ENCODE data around the gene CDH10.

The CDH10 gene

GRCh38 chr5:24624872-24625271 lies 19.9 kb downstream of the CDH10 start:
- Histone ChIP-seq H3K27me3 (ENCODE audit: insufficient read depth, low read length, poor library complexity, severe bottlenecking) (no peaks in the 10 kb centered on the region), H2AFZ (ENCODE audit: low read length) (no peak overlapping the region), H3K9me3 (ENCODE audit: insufficient read depth, low read depth, low read length) (no peaks in the 10 kb centered on the region), H3K9me2 (replicated peaks; ENCODE audit: low read depth, low read length) (no peaks in the 10 kb centered on the region), H3F3A (ENCODE audit: low read depth) (no peaks in the 10 kb centered on the region), H4K20me1 (ENCODE audit: insufficient read depth, low read length, poor library complexity, severe bottlenecking) (no peaks in the 10 kb centered on the region), H3K4me3 (ENCODE audit: low read length, poor library complexity, severe bottlenecking) (no peak overlapping the region), H3K4me2 (ENCODE audit: low read depth, low read length, poor library complexity, severe bottlenecking) (no peak overlapping the region), H3K36me3 (ENCODE audit: insufficient read depth, low read length) (no peaks in the 10 kb centered on the region), H3K79me2 (ENCODE audit: insufficient read depth, low read length) (no peaks in the 10 kb centered on the region), H3K4me1 (ENCODE audit: insufficient read depth, low read length, poor library complexity, severe bottlenecking) (no peaks in the 10 kb centered on the region), H3K9ac (ENCODE audit: low read depth, low read length, poor library complexity, severe bottlenecking) (no peak overlapping the region)
- TF ChIP-seq CTCF (conservative IDR thresholded peaks at IDR 0.05; ENCODE audit: low read length) (no peak), EZH2phosphoT487 (IDR thresholded peaks at IDR 0.05; ENCODE audit: borderline replicate concordance) (no peak)

- no peaks in the 10 kb centered on the region for H4K20me1 ChIP-seq (ENCODE audit: insufficient read depth, low read length, poor library complexity, severe bottlenecking)
- H2AFZ ChIP-seq (ENCODE audit: low read length), result no peak overlapping the region; the same call in 1 of the 2 replicates
- H3K4me2 ChIP-seq (ENCODE audit: low read depth, low read length, poor library complexity, severe bottlenecking), result no peak overlapping the region
- H3K36me3 ChIP-seq (ENCODE audit: insufficient read depth, low read length), result no peaks in the 10 kb centered on the region
- H3K4me1 ChIP-seq (ENCODE audit: insufficient read depth, low read length, poor library complexity, severe bottlenecking), result no peaks in the 10 kb centered on the region
- H3K9ac ChIP-seq (ENCODE audit: low read depth, low read length, poor library complexity, severe bottlenecking), result no peak overlapping the region
- TF ChIP-seq CTCF (conservative IDR thresholded peaks at IDR 0.05; ENCODE audit: low read length) (no peak), EZH2phosphoT487 (IDR thresholded peaks at IDR 0.05; ENCODE audit: borderline replicate concordance) (no peak)
- H3F3A ChIP-seq (ENCODE audit: low read depth), result no peaks in the 10 kb centered on the region
- H3K9me3 ChIP-seq (ENCODE audit: insufficient read depth, low read depth, low read length), result no peaks in the 10 kb centered on the region
- H3K79me2 ChIP-seq (ENCODE audit: insufficient read depth, low read length), result no peaks in the 10 kb centered on the region
- no peaks in the 10 kb centered on the region for H3K9me2 ChIP-seq (replicated peaks; ENCODE audit: low read depth, low read length)
- no peaks in the 10 kb centered on the region for H3K27me3 ChIP-seq (ENCODE audit: insufficient read depth, low read length, poor library complexity, severe bottlenecking)
- H3K4me3 ChIP-seq (ENCODE audit: low read length, poor library complexity, severe bottlenecking), result no peak overlapping the region
Measured at GRCh38 chr5:24623624-24624023, 21.2 kb downstream of the CDH10 start.

GRCh38 chr5:24623031-24623430 lies 21.7 kb downstream of the CDH10 start:
- Histone ChIP-seq H4K20me1 (ENCODE audit: insufficient read depth, low read length, poor library complexity, severe bottlenecking) (no peaks in the 10 kb centered on the region), H3K79me2 (ENCODE audit: insufficient read depth, low read length) (no peaks in the 10 kb centered on the region), H3K9me2 (replicated peaks; ENCODE audit: low read depth, low read length) (no peaks in the 10 kb centered on the region), H3K27me3 (ENCODE audit: insufficient read depth, low read length, poor library complexity, severe bottlenecking) (no peaks in the 10 kb centered on the region), H3K9ac (ENCODE audit: low read depth, low read length, poor library complexity, severe bottlenecking) (no peak overlapping the region), H3K36me3 (ENCODE audit: insufficient read depth, low read length) (no peaks in the 10 kb centered on the region), H3K4me1 (ENCODE audit: insufficient read depth, low read length, poor library complexity, severe bottlenecking) (no peaks in the 10 kb centered on the region), H3K4me2 (ENCODE audit: low read depth, low read length, poor library complexity, severe bottlenecking) (no peak overlapping the region), H3K9me3 (ENCODE audit: insufficient read depth, low read depth, low read length) (no peaks in the 10 kb centered on the region), H3F3A (ENCODE audit: low read depth) (no peaks in the 10 kb centered on the region), H3K4me3 (ENCODE audit: low read length, poor library complexity, severe bottlenecking) (no peak overlapping the region), H2AFZ (ENCODE audit: low read length) (no peak overlapping the region)
- TF ChIP-seq CTCF (conservative IDR thresholded peaks at IDR 0.05; ENCODE audit: low read length), result no peak
